ENCODE measurements around the gene AFAP1. TPM values are rescaled to one million over a fixed set of nuclear protein-coding genes. Genes with fewer than 3 reads are reported as not detected.
A peak's percentile ranks its signal among the peaks of the same experiment; 100 is the strongest.

The AFAP1 gene
- total RNA-seq, 2 experiments from 2014 or later: not detected

DNA sequence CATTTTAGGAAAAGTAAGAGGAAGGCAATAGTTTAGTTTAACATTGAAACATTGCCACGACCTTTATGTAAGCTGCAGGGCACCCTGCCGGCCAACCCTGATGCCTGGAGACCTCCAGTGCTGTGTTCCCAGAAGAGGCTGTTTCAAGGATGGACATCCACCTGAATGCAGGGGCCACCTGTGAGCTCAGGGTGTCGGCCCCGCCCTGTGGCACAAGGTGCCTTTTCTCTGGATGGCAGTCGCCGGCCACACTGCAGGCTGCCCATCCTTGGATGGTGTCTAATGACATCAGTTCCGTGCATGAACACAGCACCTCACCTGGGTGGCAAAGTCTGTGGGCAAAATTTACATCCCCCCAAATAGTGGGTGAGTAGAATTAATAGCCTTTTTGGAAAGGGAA, 180.0 kb downstream of the AFAP1 start:
- Histone ChIP-seq H3K4me1 (ENCODE audit: insufficient read depth, low read length, poor library complexity, severe bottlenecking) (peaks cover 8% of the 10 kb centered on the region), H3K9me2 (ENCODE audit: insufficient read depth, low read length) (no peaks in the 10 kb centered on the region), H3K4me2 (ENCODE audit: low read length) (peak overlapping the region; percentile 63), H3K9me3 (ENCODE audit: low read length) (no peaks in the 10 kb centered on the region), H3K4me3 (ENCODE audit: low read depth, low read length, poor library complexity, severe bottlenecking) (peak overlapping the region; percentile 52), H3K27ac (ENCODE audit: low read depth, low read length, poor library complexity, severe bottlenecking) (no peak overlapping the region), H3K36me3 (ENCODE audit: insufficient read depth, low read length) (no peaks in the 10 kb centered on the region), H3K79me2 (ENCODE audit: insufficient read depth, low read depth, low read length) (no peaks in the 10 kb centered on the region), H2AFZ (ENCODE audit: low read length) (peak overlapping the region; percentile 78; the same call in 1 of the 2 replicates), H4K20me1 (ENCODE audit: insufficient read depth, low read length) (no peaks in the 10 kb centered on the region)
- ChIA-PET CTCF (ENCODE audit: unreplicated experiment) (interaction anchor here (0.6 kb wide), 1 partner anchor 17 kb away, joined by 3 read pairs; no protein-coding TSS in a partner anchor), POLR2A (interaction anchor here (0.6 kb wide), 1 partner anchor 15 kb away, joined by 3 read pairs; no protein-coding TSS in a partner anchor)
- TF ChIP-seq, protein P1, sequence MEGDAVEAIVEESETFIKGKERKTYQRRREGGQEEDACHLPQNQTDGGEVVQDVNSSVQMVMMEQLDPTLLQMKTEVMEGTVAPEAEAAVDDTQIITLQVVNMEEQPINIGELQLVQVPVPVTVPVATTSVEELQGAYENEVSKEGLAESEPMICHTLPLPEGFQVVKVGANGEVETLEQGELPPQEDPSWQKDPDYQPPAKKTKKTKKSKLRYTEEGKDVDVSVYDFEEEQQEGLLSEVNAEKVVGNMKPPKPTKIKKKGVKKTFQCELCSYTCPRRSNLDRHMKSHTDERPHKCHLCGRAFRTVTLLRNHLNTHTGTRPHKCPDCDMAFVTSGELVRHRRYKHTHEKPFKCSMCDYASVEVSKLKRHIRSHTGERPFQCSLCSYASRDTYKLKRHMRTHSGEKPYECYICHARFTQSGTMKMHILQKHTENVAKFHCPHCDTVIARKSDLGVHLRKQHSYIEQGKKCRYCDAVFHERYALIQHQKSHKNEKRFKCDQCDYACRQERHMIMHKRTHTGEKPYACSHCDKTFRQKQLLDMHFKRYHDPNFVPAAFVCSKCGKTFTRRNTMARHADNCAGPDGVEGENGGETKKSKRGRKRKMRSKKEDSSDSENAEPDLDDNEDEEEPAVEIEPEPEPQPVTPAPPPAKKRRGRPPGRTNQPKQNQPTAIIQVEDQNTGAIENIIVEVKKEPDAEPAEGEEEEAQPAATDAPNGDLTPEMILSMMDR (conservative IDR thresholded peaks at IDR 0.05; ENCODE audit: low read length): no peak
- TF ChIP-seq EZH2phosphoT487 (IDR thresholded peaks at IDR 0.05; ENCODE audit: borderline replicate concordance, low read depth, low read length): no peak
- no peak for DNase-seq (ENCODE audit: low spot score)
- intact Hi-C loops (cut with micrococcal nuclease; ENCODE audit: unreplicated experiment): no loop called here
- no TSS peak for BruUV-seq (replicated peaks)

DNA sequence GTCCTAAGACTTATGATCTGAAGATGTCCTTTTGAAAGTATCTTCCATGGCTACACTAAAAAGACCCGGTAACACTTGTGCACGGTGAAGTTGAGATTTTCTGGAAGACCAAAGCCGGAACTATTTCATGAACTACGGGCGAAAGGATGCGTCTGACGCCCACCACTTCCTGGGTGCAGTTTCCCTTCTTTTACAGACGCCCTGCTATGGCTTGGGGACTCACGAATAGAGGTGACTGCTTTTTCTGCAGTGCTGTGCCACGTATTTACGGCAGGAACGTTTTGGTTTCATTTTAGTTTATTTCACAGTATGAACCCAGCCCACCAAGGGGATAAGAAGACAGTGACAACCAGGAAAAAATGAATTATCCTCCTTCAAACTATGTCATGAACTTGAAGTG, 180.4 kb downstream of the AFAP1 start:
- no peaks in the 10 kb centered on the region for H3K36me3 ChIP-seq (ENCODE audit: insufficient read depth, low read length)
- no peaks in the 10 kb centered on the region for H4K20me1 ChIP-seq (ENCODE audit: insufficient read depth, low read length)
- peak; percentile 55 for DNase-seq (ENCODE audit: low spot score)
- no peaks in the 10 kb centered on the region for H3K9me2 ChIP-seq (ENCODE audit: insufficient read depth, low read length)
- ChIA-PET CTCF (ENCODE audit: unreplicated experiment) (interaction anchor here (0.6 kb wide), 1 partner anchor 17 kb away, joined by 3 read pairs; no protein-coding TSS in a partner anchor), POLR2A (interaction anchor here (1.2 kb wide), 1 partner anchor 20 kb away, joined by 4 read pairs; no protein-coding TSS in a partner anchor)
- peak overlapping the region; percentile 63 for H3K4me2 ChIP-seq (ENCODE audit: low read length)
- peak overlapping the region; percentile 52 for H3K4me3 ChIP-seq (ENCODE audit: low read depth, low read length, poor library complexity, severe bottlenecking)
- intact Hi-C loops (cut with micrococcal nuclease; ENCODE audit: unreplicated experiment): no loop called here
- no peak for TF ChIP-seq EZH2phosphoT487 (IDR thresholded peaks at IDR 0.05; ENCODE audit: borderline replicate concordance, low read depth, low read length)
- TF ChIP-seq, protein P1 (conservative IDR thresholded peaks at IDR 0.05; ENCODE audit: low read length): no peak
- peaks cover 8% of the 10 kb centered on the region for H3K4me1 ChIP-seq (ENCODE audit: insufficient read depth, low read length, poor library complexity, severe bottlenecking)
- H3K79me2 ChIP-seq (ENCODE audit: insufficient read depth, low read depth, low read length): no peaks in the 10 kb centered on the region
- no TSS peak for BruUV-seq (replicated peaks)
- no peak overlapping the region for H3K27ac ChIP-seq (ENCODE audit: low read depth, low read length, poor library complexity, severe bottlenecking)
- peak overlapping the region; percentile 78 for H2AFZ ChIP-seq (ENCODE audit: low read length)
- H3K9me3 ChIP-seq (ENCODE audit: low read length): no peaks in the 10 kb centered on the region

DNA sequence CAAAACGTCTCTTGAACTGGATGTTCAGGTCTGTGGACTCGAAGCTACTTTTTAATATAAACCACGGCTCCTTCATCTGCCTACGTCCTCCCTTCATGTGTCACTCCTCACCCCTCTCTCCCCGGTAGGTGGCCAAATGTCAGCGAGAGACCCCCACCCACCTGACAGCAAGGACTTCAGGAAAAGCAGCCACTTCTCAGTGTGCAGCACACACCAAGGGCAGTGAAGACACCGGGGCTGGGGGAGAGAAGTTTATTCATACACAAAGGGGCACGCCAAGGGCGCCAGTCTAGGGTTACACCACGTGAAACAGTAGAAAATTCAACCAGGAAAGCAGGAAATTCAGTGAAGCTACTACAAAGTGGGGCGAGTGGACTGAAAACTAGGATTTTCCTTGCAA, 181.2 kb downstream of the AFAP1 start:
- H3K4me3 ChIP-seq (ENCODE audit: low read depth, low read length, poor library complexity, severe bottlenecking): no peak overlapping the region
- no peak for TF ChIP-seq EZH2phosphoT487 (IDR thresholded peaks at IDR 0.05; ENCODE audit: borderline replicate concordance, low read depth, low read length)
- TF ChIP-seq, protein P1 (conservative IDR thresholded peaks at IDR 0.05; ENCODE audit: low read length): no peak
- H2AFZ ChIP-seq (ENCODE audit: low read length): peak overlapping the region; percentile 78; the same call in 1 of the 2 replicates
- no peak overlapping the region for H3K4me2 ChIP-seq (ENCODE audit: low read length)
- H4K20me1 ChIP-seq (ENCODE audit: insufficient read depth, low read length): no peaks in the 10 kb centered on the region
- peaks cover 8% of the 10 kb centered on the region for H3K4me1 ChIP-seq (ENCODE audit: insufficient read depth, low read length, poor library complexity, severe bottlenecking)
- H3K36me3 ChIP-seq (ENCODE audit: insufficient read depth, low read length): no peaks in the 10 kb centered on the region
- BruUV-seq (replicated peaks): no TSS peak
- H3K9me2 ChIP-seq (ENCODE audit: insufficient read depth, low read length): no peaks in the 10 kb centered on the region
- no peak overlapping the region for H3K27ac ChIP-seq (ENCODE audit: low read depth, low read length, poor library complexity, severe bottlenecking)
- H3K79me2 ChIP-seq (ENCODE audit: insufficient read depth, low read depth, low read length): no peaks in the 10 kb centered on the region
- POLR2A ChIA-PET: interaction anchor here (1.2 kb wide), 1 partner anchor 21 kb away, joined by 4 read pairs; no protein-coding TSS in a partner anchor
- CTCF ChIA-PET (ENCODE audit: unreplicated experiment): no interaction called here
- DNase-seq (ENCODE audit: low spot score): no peak
- intact Hi-C loops (cut with micrococcal nuclease; ENCODE audit: unreplicated experiment): no loop called here
- no peaks in the 10 kb centered on the region for H3K9me3 ChIP-seq (ENCODE audit: low read length)
